HL-60 (cell line): ENCODE measurements around the gene DOCK2.

Experiments
- CTCF ChIP-seq: IDR thresholded peaks from one replicate; pipeline ENCODE4 v1.5.1; 2011; ENCODE audit warnings: low read length, control low read depth, inconsistent platforms; ENCODE audit not compliant: insufficient read depth
- POLR2AphosphoS5 ChIP-seq: IDR thresholded peaks from 2 replicates; pipeline ENCODE4 v1.6.1; 2012; ENCODE audit warnings: low read depth
- SPI1 ChIP-seq: IDR thresholded peaks from 2 replicates; pipeline ENCODE4 v1.6.1; 2012; ENCODE audit warnings: low read depth, mild to moderate bottlenecking, borderline replicate concordance
- TF ChIP-seq, protein P1 (sequence below): IDR thresholded peaks from 2 replicates; pipeline ENCODE4 v1.6.1; 2012; ENCODE audit warnings: low read depth; ENCODE audit not compliant: insufficient replicate concordance

- TF ChIP-seq SPI1 (no peak), CTCF (no peak), POLR2AphosphoS5 (no peak)
- TF ChIP-seq, protein P1, sequence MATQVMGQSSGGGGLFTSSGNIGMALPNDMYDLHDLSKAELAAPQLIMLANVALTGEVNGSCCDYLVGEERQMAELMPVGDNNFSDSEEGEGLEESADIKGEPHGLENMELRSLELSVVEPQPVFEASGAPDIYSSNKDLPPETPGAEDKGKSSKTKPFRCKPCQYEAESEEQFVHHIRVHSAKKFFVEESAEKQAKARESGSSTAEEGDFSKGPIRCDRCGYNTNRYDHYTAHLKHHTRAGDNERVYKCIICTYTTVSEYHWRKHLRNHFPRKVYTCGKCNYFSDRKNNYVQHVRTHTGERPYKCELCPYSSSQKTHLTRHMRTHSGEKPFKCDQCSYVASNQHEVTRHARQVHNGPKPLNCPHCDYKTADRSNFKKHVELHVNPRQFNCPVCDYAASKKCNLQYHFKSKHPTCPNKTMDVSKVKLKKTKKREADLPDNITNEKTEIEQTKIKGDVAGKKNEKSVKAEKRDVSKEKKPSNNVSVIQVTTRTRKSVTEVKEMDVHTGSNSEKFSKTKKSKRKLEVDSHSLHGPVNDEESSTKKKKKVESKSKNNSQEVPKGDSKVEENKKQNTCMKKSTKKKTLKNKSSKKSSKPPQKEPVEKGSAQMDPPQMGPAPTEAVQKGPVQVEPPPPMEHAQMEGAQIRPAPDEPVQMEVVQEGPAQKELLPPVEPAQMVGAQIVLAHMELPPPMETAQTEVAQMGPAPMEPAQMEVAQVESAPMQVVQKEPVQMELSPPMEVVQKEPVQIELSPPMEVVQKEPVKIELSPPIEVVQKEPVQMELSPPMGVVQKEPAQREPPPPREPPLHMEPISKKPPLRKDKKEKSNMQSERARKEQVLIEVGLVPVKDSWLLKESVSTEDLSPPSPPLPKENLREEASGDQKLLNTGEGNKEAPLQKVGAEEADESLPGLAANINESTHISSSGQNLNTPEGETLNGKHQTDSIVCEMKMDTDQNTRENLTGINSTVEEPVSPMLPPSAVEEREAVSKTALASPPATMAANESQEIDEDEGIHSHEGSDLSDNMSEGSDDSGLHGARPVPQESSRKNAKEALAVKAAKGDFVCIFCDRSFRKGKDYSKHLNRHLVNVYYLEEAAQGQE = no peak
These were observed 317.7 kb downstream of the DOCK2 start for GRCh38 chr5:169954786-169955185.
